Spleen (tissue), 7 donors: ENCODE results near the gene SMIM21.

Experiments
- CTCF ChIP-seq, 11 experiments: fragments of 200-600 bp in 7 of 11; fragments of 450-650 bp in 4 of 11; sonication (generic) in 4 of 11; IDR thresholded peaks in 8 of 11; conservative IDR thresholded peaks in 3 of 11; 1 replicate in 7 of 11; 2 replicates in 4 of 11; pipeline versions ENCODE4 v1.4.0 to v1.8.0; 2016 to 2021; ENCODE audit warnings: antibody characterized with exemption in 11 of 11, inconsistent platforms in 4 of 11, mild to moderate bottlenecking in 1 of 11
- POLR2A ChIP-seq, 3 donors: fragments of 450-650 bp; IDR thresholded peaks; one replicate each; pipeline ENCODE4 v1.5.1; 2017; ENCODE audit warnings: antibody characterized with exemption in 3 of 3, mild to moderate bottlenecking in 1 of 3
- donor health status: DM: no; HTN: no; CAD: no; lungs with moderate emphysema.
- donor health status: DM: no; HTN: no; CAD: no.
- donor health status: DM: no; HTN: no; CAD: no.

GRCh38 chr18:75364512-75365253, 62.8 kb downstream of the SMIM21 start:
- TF ChIP-seq CTCF (IDR thresholded peaks at IDR 0.05 in 8 of 11, conservative IDR thresholded peaks at IDR 0.05 in 3 of 11) (no peak), POLR2A (IDR thresholded peaks at IDR 0.05) (no peak)
